ENCODE results near the gene HIVEP3.

DNA sequence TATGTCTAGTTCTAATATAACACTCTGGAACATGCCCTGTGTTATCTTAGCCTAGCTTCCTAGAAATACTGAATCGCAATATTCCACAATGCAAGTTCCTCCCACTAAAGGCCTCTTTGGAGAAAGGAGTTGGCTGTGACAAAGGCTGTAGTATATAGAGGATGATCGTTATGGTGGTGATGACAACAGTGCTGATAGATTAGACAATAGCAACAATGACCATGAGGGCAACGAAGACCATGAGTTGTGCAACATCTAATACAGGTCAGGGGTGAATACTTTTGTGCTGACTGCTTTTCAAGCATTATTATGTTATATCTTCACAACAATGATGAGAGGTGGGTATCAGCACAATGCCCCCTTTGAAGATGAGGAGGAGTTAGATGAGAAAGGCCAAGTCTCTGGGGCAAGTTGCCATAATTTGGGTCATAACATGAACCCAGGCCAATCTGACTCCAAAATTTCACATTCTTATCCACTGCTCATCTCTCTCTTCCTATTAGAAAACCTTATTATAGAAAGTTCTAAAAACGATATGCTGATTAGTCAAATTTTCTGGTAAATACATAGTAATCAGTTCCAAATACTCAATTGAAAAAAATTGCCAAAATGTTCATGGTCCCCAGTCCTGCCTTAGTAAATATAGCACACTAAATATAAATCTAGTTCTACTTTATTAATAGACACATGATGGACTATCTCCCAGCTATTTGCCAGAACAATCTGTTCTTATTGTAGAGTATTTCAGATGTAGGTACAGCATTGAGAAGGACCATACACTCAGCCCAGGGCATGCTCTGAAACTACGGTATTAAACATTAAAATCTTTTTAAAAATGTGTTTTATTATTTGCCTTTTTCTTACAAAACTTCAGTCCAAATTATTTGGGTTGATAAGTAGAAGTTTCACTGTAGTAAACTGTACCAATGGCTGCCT is 37.5 kb downstream of the HIVEP3 start:
- TF ChIP-seq POLR2A (IDR thresholded peaks at IDR 0.05; ENCODE audit: low read depth, low read length) (no peak), SPI1 (IDR thresholded peaks at IDR 0.05; ENCODE audit: low read depth, low read length) (no peak), POLR2AphosphoS5 (IDR thresholded peaks at IDR 0.05; ENCODE audit: low read depth, low read length) (no peak)

All from GM12891 (cell line).